ENCODE measurements around the gene TOB1. TPM values are rescaled to one million over a fixed set of nuclear protein-coding genes. Genes with fewer than 3 reads are reported as not detected.

TOB1 gene
- total RNA-seq (2021) (54.2 and 67.9 TPM in 2 replicates), Bru-seq, nascent RNA (percentile 95 among the genes with signal in this experiment), BruChase-seq, experiment 1, labeled RNA remaining after a 2-hour chase (percentile 99 among the genes with signal in this experiment), BruChase-seq, experiment 2, labeled RNA remaining after a 6-hour chase (percentile 92 among the genes with signal in this experiment)
- long read RNA-seq, transcript TOB1-202 (2 exons, 2,229 nt), result major isoform, 12 of 16 reads
- long read RNA-seq, partial matches to known transcripts, result 1 of 16 reads
- long read RNA-seq, other reads (novel, unspliced or antisense), result 2 of 16 reads

- intact Hi-C loops (cut with micrococcal nuclease; ENCODE audit: unreplicated experiment), result loop anchor here (1.0 kb wide), 2 partner anchors 38 to 84 kb away; no protein-coding TSS in a partner anchor
- POLR2A ChIA-PET (ENCODE audit: unreplicated experiment), result interaction anchor here (0.5 to 3.0 kb wide), 31 partner anchors 10 to 828 kb away, joined by 3 to 28 read pairs (median 4); no protein-coding TSS in a partner anchor
- no peaks in the 10 kb centered on the region for H3K9me2 ChIP-seq (ENCODE audit: insufficient read depth)
- H3K4me3 ChIP-seq, result peak within 1 kb of the TSS; percentile 83
- peak within 1 kb of the TSS; percentile 95 for H3K27ac ChIP-seq
- H2AFZ ChIP-seq, result peak within 1 kb of the TSS; percentile 82
- CTCF ChIA-PET, result interaction anchor here (0.6 to 1.2 kb wide), 5 partner anchors 18 to 284 kb away, joined by 3 to 5 read pairs (median 3); no protein-coding TSS in a partner anchor
- no peaks in the 10 kb centered on the region for H3K9me3 ChIP-seq (ENCODE audit: insufficient read depth, low read depth)
- peak within 1 kb of the TSS; percentile 94 for H3K4me2 ChIP-seq
- BruUV-seq (replicated peaks), result no TSS peak
- TF ChIP-seq, protein P1, sequence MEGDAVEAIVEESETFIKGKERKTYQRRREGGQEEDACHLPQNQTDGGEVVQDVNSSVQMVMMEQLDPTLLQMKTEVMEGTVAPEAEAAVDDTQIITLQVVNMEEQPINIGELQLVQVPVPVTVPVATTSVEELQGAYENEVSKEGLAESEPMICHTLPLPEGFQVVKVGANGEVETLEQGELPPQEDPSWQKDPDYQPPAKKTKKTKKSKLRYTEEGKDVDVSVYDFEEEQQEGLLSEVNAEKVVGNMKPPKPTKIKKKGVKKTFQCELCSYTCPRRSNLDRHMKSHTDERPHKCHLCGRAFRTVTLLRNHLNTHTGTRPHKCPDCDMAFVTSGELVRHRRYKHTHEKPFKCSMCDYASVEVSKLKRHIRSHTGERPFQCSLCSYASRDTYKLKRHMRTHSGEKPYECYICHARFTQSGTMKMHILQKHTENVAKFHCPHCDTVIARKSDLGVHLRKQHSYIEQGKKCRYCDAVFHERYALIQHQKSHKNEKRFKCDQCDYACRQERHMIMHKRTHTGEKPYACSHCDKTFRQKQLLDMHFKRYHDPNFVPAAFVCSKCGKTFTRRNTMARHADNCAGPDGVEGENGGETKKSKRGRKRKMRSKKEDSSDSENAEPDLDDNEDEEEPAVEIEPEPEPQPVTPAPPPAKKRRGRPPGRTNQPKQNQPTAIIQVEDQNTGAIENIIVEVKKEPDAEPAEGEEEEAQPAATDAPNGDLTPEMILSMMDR (conservative IDR thresholded peaks at IDR 0.05), result 0 out of 2 replicates have a peak, but pooled peaks have one; percentile 18
- no peak for TF ChIP-seq EZH2 (IDR thresholded peaks at IDR 0.05; ENCODE audit: low read depth)
- peaks cover 40% of the 10 kb centered on the region for H4K20me1 ChIP-seq (ENCODE audit: insufficient read depth)
- peaks cover 60% of the 10 kb centered on the region for H3F3A ChIP-seq (ENCODE audit: insufficient read depth, low read depth)
- peaks cover 51% of the 10 kb centered on the region for H3K4me1 ChIP-seq (replicated peaks; ENCODE audit: insufficient read depth)
- H3K27me3 ChIP-seq (ENCODE audit: insufficient read depth, low read depth), result no peaks in the 10 kb centered on the region
- peaks cover 65% of the 10 kb centered on the region for H3K79me2 ChIP-seq (ENCODE audit: low read depth)
- peak; percentile 96 to 98 for DNase-seq
- peaks cover 28% of the 10 kb centered on the region for H3K36me3 ChIP-seq (ENCODE audit: low read depth)
Observed at GRCh38 chr17:50866261-50866949, at the start of gene TOB1. Gene TOB1 (minus strand): TSS chr17:50866354. CDS start chr17:50864017, 2,337 bp downstream.

- Histone ChIP-seq H3K79me2 (ENCODE audit: low read depth) (no peaks in the 10 kb centered on the region), H3K4me3 (no peak overlapping the region), H3K9me2 (ENCODE audit: insufficient read depth) (no peaks in the 10 kb centered on the region), H3K27ac (peak overlapping the region; percentile 69), H4K20me1 (ENCODE audit: insufficient read depth) (no peaks in the 10 kb centered on the region), H2AFZ (no peak overlapping the region), H3K4me1 (replicated peaks; ENCODE audit: insufficient read depth) (peaks cover 47% of the 10 kb centered on the region), H3K4me2 (peak overlapping the region; percentile 58), H3K27me3 (ENCODE audit: insufficient read depth, low read depth) (no peaks in the 10 kb centered on the region), H3F3A (ENCODE audit: insufficient read depth, low read depth) (peaks cover 34% of the 10 kb centered on the region), H3K9me3 (ENCODE audit: insufficient read depth, low read depth) (no peaks in the 10 kb centered on the region), H3K36me3 (ENCODE audit: low read depth) (no peaks in the 10 kb centered on the region)
- intact Hi-C loops (cut with micrococcal nuclease; ENCODE audit: unreplicated experiment), result loop anchor here (1.0 kb wide), 1 partner anchor 30 kb away; no protein-coding TSS in a partner anchor
- BruUV-seq (replicated peaks), result no TSS peak
- no peak for DNase-seq
- CTCF ChIA-PET, result interaction anchor here (0.6 to 0.7 kb wide), 2 partner anchors 10 to 49 kb away, joined by 4 read pairs; no protein-coding TSS in a partner anchor
- POLR2A ChIA-PET (ENCODE audit: unreplicated experiment), result interaction anchor here (0.5 to 1.0 kb wide), 7 partner anchors 10 to 240 kb away, joined by 3 to 19 read pairs (median 4); partner anchors contain the start of gene TOB1
- TF ChIP-seq, protein P1 (conservative IDR thresholded peaks at IDR 0.05), result no peak
- TF ChIP-seq EZH2 (IDR thresholded peaks at IDR 0.05; ENCODE audit: low read depth), result no peak
Observed at GRCh38 chr17:50914505-50915063, 48.4 kb upstream of the TOB1 start.

DNA sequence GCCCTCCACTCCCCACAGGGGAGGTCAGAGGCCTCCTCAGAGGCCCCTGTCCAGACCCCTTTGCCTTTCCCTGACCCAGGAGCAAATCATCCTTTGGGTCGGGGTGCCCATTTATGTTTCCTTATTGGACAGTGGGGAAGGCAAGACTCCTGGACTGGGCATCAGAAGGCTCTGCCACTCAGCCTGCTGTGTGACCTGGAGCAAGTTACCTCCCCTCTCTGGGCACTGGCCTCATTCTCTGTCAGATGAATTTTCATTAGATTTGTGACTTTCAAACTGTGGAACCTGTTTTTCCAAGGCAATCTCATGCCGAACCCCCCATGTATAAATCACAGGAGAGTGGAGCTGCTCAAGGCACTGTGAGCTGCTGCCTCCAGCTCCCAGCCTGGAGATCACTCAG, 47.0 kb upstream of the TOB1 start:
- H3K4me3 ChIP-seq, result no peak overlapping the region
- DNase-seq, result no peak
- ChIA-PET POLR2A (ENCODE audit: unreplicated experiment) (no interaction called here), CTCF (no interaction called here)
- no peaks in the 10 kb centered on the region for H4K20me1 ChIP-seq (ENCODE audit: insufficient read depth)
- BruUV-seq (replicated peaks), result no TSS peak
- H3K27me3 ChIP-seq (ENCODE audit: insufficient read depth, low read depth), result no peaks in the 10 kb centered on the region
- no peak for TF ChIP-seq EZH2 (IDR thresholded peaks at IDR 0.05; ENCODE audit: low read depth)
- TF ChIP-seq, protein P1 (conservative IDR thresholded peaks at IDR 0.05), result no peak
- no peaks in the 10 kb centered on the region for H3K9me2 ChIP-seq (ENCODE audit: insufficient read depth)
- no peaks in the 10 kb centered on the region for H3K9me3 ChIP-seq (ENCODE audit: insufficient read depth, low read depth)
- no peaks in the 10 kb centered on the region for H3K79me2 ChIP-seq (ENCODE audit: low read depth)
- H3K36me3 ChIP-seq (ENCODE audit: low read depth), result no peaks in the 10 kb centered on the region
- no peak overlapping the region for H2AFZ ChIP-seq
- no peak overlapping the region for H3K27ac ChIP-seq
- peaks cover 40% of the 10 kb centered on the region for H3K4me1 ChIP-seq (replicated peaks; ENCODE audit: insufficient read depth)
- intact Hi-C loops (cut with micrococcal nuclease; ENCODE audit: unreplicated experiment), result no loop called here
- H3K4me2 ChIP-seq, result no peak overlapping the region
- peaks cover 28% of the 10 kb centered on the region for H3F3A ChIP-seq (ENCODE audit: insufficient read depth, low read depth)

Data from PC-9 (cell line).